NCI-H2227 (cell line): ENCODE measurements around the gene KIAA1958.

Experiments used
- DNase-seq: peaks from one replicate; lab custom pipeline; 2025; ENCODE audit not compliant: unreplicated experiment; lab: John Stamatoyannopoulos, UW

KIAA1958 gene

GRCh38 chr9:112711050-112711689 is 224.5 kb downstream of the KIAA1958 start:
- peak; percentile 13 for DNase-seq

GRCh38 chr9:112712678-112713077 is 226.1 kb downstream of the KIAA1958 start:
- DNase-seq: no peak

GRCh38 chr9:112717661-112718331 is 231.2 kb downstream of the KIAA1958 start, which contains the start of gene INIP:
Gene INIP (minus strand): TSS chr9:112718117. CDS start chr9:112716485, 1,632 bp downstream.
- DNase-seq: peak; percentile 97
